Activated CD8-positive, alpha-beta T cell treated with anti-CD3 and anti-CD28 coated beads for 36 hours (primary cell): ENCODE data around the gene SRSF3. TPM values are rescaled to one million over a fixed set of nuclear protein-coding genes. Genes with fewer than 3 reads are reported as not detected.

ENCODE experiments used
- ATAC-seq: fragments of 200-7000 bp; cut with Tn5 transposase; one replicate; pipeline ENCODE4 v1.10.0; 2021; ENCODE audit warnings: mild to moderate bottlenecking, moderate library complexity
- CTCF ChIA-PET: fragments of 350-600 bp; sonication (Branson Sonifier 250); formaldehyde crosslinking; loops from one replicate; lab custom pipeline; 2021; ENCODE audit warnings: antibody characterized with exemption; lab: Charles Lee
- POLR2A ChIA-PET: fragments of 350-600 bp; sonication (Branson Sonifier 250); formaldehyde crosslinking; loops from one replicate; lab custom pipeline; 2021; ENCODE audit warnings: antibody characterized with exemption; lab: Charles Lee
- DNase-seq: peaks from one replicate; pipeline ENCODE4 v3.0.0-alpha.2; 2020
- H3K27ac Mint-ChIP-seq: one replicate; pipeline ENCODE4 v1.8.0; 2021; ENCODE audit warnings: mild to moderate bottlenecking, mixed read lengths
- H3K27me3 Mint-ChIP-seq: one replicate; pipeline ENCODE4 v1.8.0; 2021; ENCODE audit warnings: mixed read lengths
- H3K36me3 Mint-ChIP-seq: one replicate; pipeline ENCODE4 v1.8.0; 2021; ENCODE audit warnings: low read depth, mixed read lengths
- H3K4me1 Mint-ChIP-seq: one replicate; pipeline ENCODE4 v1.8.0; 2021; ENCODE audit warnings: low read depth, mixed read lengths
- H3K4me3 Mint-ChIP-seq: one replicate; pipeline ENCODE4 v1.8.0; 2021; ENCODE audit warnings: mild to moderate bottlenecking, moderate library complexity, mixed read lengths
- H3K9me3 Mint-ChIP-seq: one replicate; pipeline ENCODE4 v1.8.0; 2021; ENCODE audit warnings: mixed read lengths
- intact Hi-C: fragments of 100-400 bp; cut with micrococcal nuclease; formaldehyde crosslinking; loops from one replicate; pipeline ENCODE4 v1.10.0; 2022
- total RNA-seq, 2 experiments: library from RNA; stranded (reverse); gene quantifications; one replicate each; pipeline ENCODE4 v1.2.3, GENCODE V29; 2021
- TF ChIP-seq, protein P1 (sequence below): fragments of 200-600 bp; IDR thresholded peaks from one replicate; pipeline ENCODE4 v1.8.0; 2022; ENCODE audit warnings: antibody characterized with exemption, mild to moderate bottlenecking

SRSF3 gene
- total RNA-seq, 2 experiments from 2014 or later = 402 to 404 TPM

GRCh38 chr6:36634317-36635108 is 40.4 kb downstream of the SRSF3 start:
- Mint-ChIP-seq H3K27ac (no peak overlapping the region), H3K9me3 (no peaks in the 10 kb centered on the region), H3K4me3 (no peak overlapping the region), H3K36me3 (no peaks in the 10 kb centered on the region), H3K4me1 (no peaks in the 10 kb centered on the region), H3K27me3 (no peaks in the 10 kb centered on the region)
- TF ChIP-seq, protein P1, sequence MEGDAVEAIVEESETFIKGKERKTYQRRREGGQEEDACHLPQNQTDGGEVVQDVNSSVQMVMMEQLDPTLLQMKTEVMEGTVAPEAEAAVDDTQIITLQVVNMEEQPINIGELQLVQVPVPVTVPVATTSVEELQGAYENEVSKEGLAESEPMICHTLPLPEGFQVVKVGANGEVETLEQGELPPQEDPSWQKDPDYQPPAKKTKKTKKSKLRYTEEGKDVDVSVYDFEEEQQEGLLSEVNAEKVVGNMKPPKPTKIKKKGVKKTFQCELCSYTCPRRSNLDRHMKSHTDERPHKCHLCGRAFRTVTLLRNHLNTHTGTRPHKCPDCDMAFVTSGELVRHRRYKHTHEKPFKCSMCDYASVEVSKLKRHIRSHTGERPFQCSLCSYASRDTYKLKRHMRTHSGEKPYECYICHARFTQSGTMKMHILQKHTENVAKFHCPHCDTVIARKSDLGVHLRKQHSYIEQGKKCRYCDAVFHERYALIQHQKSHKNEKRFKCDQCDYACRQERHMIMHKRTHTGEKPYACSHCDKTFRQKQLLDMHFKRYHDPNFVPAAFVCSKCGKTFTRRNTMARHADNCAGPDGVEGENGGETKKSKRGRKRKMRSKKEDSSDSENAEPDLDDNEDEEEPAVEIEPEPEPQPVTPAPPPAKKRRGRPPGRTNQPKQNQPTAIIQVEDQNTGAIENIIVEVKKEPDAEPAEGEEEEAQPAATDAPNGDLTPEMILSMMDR = no peak
- intact Hi-C loops = no loop called here
- ATAC-seq (no peak), DNase-seq (no peak)
- POLR2A ChIA-PET = no interaction called here
- CTCF ChIA-PET = no interaction called here

DNA sequence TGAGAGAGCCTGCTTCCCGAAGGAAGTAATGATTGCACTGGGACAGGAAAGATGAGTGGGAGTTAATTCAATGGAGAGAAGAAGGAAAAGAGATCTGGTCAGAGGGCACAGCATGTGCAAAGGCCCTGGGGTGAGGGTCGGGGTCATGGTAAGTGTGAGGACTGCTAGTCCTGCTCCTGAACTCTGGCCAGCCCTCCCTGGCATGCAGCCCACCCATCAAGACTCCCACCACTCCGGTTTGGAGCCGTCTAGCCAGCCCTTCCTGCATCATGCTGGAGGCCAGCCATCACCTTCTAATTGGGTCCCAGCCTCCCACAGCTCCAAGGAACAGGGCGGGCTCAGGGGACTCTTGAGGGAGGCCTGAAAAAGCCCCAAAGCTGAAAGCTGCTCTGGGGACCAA is 42.1 kb downstream of the SRSF3 start:
- H3K36me3 Mint-ChIP-seq = no peaks in the 10 kb centered on the region

DNA sequence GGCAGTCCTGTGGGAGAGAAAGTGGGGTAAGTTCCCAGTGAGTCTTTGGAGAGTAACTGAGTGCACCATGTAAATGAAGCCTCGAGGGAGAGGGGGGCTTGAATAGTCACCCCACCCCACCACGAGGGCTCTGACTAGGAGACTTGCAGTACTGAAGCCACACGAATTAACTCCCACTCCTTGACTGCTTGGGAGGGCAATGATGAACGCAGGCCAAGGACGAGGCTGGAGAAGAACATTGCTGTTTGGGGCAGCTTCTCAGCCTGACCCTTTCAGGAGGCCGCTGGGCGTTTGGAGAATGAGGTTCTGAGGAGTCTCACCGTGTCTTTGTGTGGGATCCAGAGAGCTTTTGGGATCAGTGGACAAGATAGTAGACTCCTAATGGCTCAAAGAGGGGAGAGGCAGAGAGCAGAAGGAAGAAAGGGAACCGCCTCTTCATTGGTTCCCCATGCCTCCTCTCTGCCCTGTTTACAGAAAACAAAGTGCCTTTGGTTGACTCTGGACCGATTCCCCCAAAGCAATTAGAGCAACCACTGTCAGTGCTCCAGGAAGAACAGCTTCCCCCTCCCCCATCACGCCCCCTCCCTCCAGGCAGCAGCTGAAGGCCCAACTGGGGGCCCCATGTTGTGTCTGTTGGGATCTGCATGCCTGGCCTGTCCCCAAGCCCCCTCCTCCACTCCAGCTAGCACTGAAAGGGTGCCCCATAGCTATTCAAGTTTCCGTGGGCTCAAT is 42.7 kb downstream of the SRSF3 start:
- ATAC-seq (no peak), DNase-seq (no peak)
- Mint-ChIP-seq H3K4me1 (no peaks in the 10 kb centered on the region), H3K27ac (no peak overlapping the region), H3K36me3 (no peaks in the 10 kb centered on the region), H3K4me3 (no peak overlapping the region), H3K27me3 (no peaks in the 10 kb centered on the region), H3K9me3 (no peaks in the 10 kb centered on the region)
- TF ChIP-seq, protein P1 = no peak
- intact Hi-C loops = no loop called here
- ChIA-PET POLR2A (no interaction called here), CTCF (interaction anchor here (0.9 to 1.4 kb wide), 4 partner anchors 12 to 129 kb away, joined by 3 read pairs; no protein-coding TSS in a partner anchor)

More for the DNA sequence above, 42.1 kb downstream of the SRSF3 start:
- no peak overlapping the region for H3K27ac Mint-ChIP-seq
- no peaks in the 10 kb centered on the region for H3K9me3 Mint-ChIP-seq
- CTCF ChIA-PET = interaction anchor here (0.9 to 1.4 kb wide), 3 partner anchors 123 to 130 kb away, joined by 3 read pairs; no protein-coding TSS in a partner anchor
- no peaks in the 10 kb centered on the region for H3K27me3 Mint-ChIP-seq
- no peaks in the 10 kb centered on the region for H3K4me1 Mint-ChIP-seq
- POLR2A ChIA-PET = no interaction called here
- ATAC-seq (no peak), DNase-seq (no peak)
- intact Hi-C loops = no loop called here
- no peak overlapping the region for H3K4me3 Mint-ChIP-seq
- TF ChIP-seq, protein P1 = no peak

- ATAC-seq = no peak
- ChIA-PET POLR2A (no interaction called here), CTCF (no interaction called here)
- H3K27me3 Mint-ChIP-seq = no peaks in the 10 kb centered on the region
- H3K27ac Mint-ChIP-seq = no peak overlapping the region
- H3K36me3 Mint-ChIP-seq = no peaks in the 10 kb centered on the region
- H3K4me3 Mint-ChIP-seq = no peak overlapping the region
- intact Hi-C loops = no loop called here
- TF ChIP-seq, protein P1 = no peak
- H3K9me3 Mint-ChIP-seq = no peaks in the 10 kb centered on the region
- no peaks in the 10 kb centered on the region for H3K4me1 Mint-ChIP-seq
- DNase-seq = no peak
Measured at GRCh38 chr6:36638579-36638978, 44.4 kb downstream of the SRSF3 start.
